IMR-90 (cell line): ENCODE measurements around the gene IGF1R. TPM values are rescaled to one million over a fixed set of nuclear protein-coding genes. Genes with fewer than 3 reads are reported as not detected.

Source experiments
- ATAC-seq: fragments of 200-7000 bp; cut with Tn5 transposase; 2 replicates; pipeline ENCODE4 v1.9.1; 2020; ENCODE audit warnings: low read depth, mild to moderate bottlenecking, moderate library complexity
- BruUV-seq: library from RNA; stranded (reverse); fragments of 400-500 nt; replicated peaks from 2 replicates; lab custom pipeline; 2021; lab: Mats Ljungman, UMichigan
- CTCF ChIA-PET: fragments of 300-600 bp; formaldehyde crosslinking; extraction: SDS; loops from one replicate; lab custom pipeline; 2021; ENCODE audit warnings: antibody characterized with exemption; lab: Yijun Ruan, JAX
- POLR2A ChIA-PET: fragments of 300-600 bp; sonication (Branson Sonifier 250); formaldehyde crosslinking; loops from one replicate; lab custom pipeline; 2022; ENCODE audit warnings: antibody characterized with exemption; ENCODE audit not compliant: unreplicated experiment; lab: Charles Lee
- DNase-seq: peaks from one replicate; pipeline ENCODE4 v3.0.0; 2013
- H2AFZ ChIP-seq: replicated peaks from 2 replicates; pipeline ENCODE3; 2013; ENCODE audit warnings: low read length, mild to moderate bottlenecking; ENCODE audit not compliant: poor library complexity
- H2AK5ac ChIP-seq: 2 replicates; pipeline ENCODE4 v1.6.1; 2013; ENCODE audit warnings: low read depth, low read length, inconsistent platforms
- H2AK9ac ChIP-seq: replicated peaks from 2 replicates; pipeline ENCODE3; 2013; ENCODE audit warnings: mild to moderate bottlenecking, low read depth, low read length, moderate library complexity; ENCODE audit not compliant: poor library complexity
- H2BK120ac ChIP-seq: 2 replicates; pipeline ENCODE4 v1.6.1; 2013; ENCODE audit warnings: low read depth, low read length, inconsistent platforms
- H2BK15ac ChIP-seq: 3 replicates; pipeline ENCODE4 v1.6.1; 2013; ENCODE audit warnings: low read depth, low read length, inconsistent platforms
- H2BK20ac ChIP-seq: 2 replicates; pipeline ENCODE4 v1.6.1; 2013; ENCODE audit warnings: low read depth, mild to moderate bottlenecking, inconsistent platforms, low read length, moderate library complexity
- H2BK5ac ChIP-seq: 2 replicates; pipeline ENCODE4 v1.6.1; 2013; ENCODE audit warnings: mild to moderate bottlenecking, low read depth, low read length, inconsistent platforms; ENCODE audit not compliant: poor library complexity, severe bottlenecking
- H3K14ac ChIP-seq: replicated peaks from 2 replicates; pipeline ENCODE4 v1.6.1; 2013; ENCODE audit warnings: low read depth, low read length, inconsistent platforms
- H3K18ac ChIP-seq: 2 replicates; pipeline ENCODE4 v1.6.1; 2013; ENCODE audit warnings: low read depth, low read length, control low read depth
- H3K23ac ChIP-seq: 2 replicates; pipeline ENCODE4 v1.6.1; 2013; ENCODE audit warnings: low read depth, low read length, inconsistent platforms
- H3K27ac ChIP-seq: 2 replicates; pipeline ENCODE4 v1.5.1; 2013; ENCODE audit warnings: mild to moderate bottlenecking, control low read depth, low read length; ENCODE audit not compliant: insufficient read depth
- H3K27me3 ChIP-seq: 2 replicates; pipeline ENCODE4 v1.6.1; 2013; ENCODE audit warnings: low read length; ENCODE audit not compliant: control insufficient read depth, insufficient read depth
- H3K36me3 ChIP-seq: 2 replicates; pipeline ENCODE4 v1.6.1; 2013; ENCODE audit warnings: low read length, mixed read lengths; ENCODE audit not compliant: control insufficient read depth, insufficient read depth
- H3K4ac ChIP-seq: 2 replicates; pipeline ENCODE4 v1.6.1; 2013; ENCODE audit warnings: low read depth, low read length, inconsistent platforms
- H3K4me1 ChIP-seq: 2 replicates; pipeline ENCODE4 v1.6.1; 2013; ENCODE audit warnings: low read length, mixed read lengths; ENCODE audit not compliant: control insufficient read depth, insufficient read depth
- H3K4me2 ChIP-seq: 2 replicates; pipeline ENCODE4 v1.6.1; 2013; ENCODE audit warnings: low read depth, mild to moderate bottlenecking, control low read depth, low read length, moderate library complexity
- H3K4me3 ChIP-seq: 2 replicates; pipeline ENCODE4 v1.5.1; 2013; ENCODE audit warnings: low read depth, mild to moderate bottlenecking, control low read depth, low read length, moderate library complexity; ENCODE audit not compliant: insufficient read depth
- H3K56ac ChIP-seq: 2 replicates; pipeline ENCODE4 v1.6.1; 2013; ENCODE audit warnings: low read length, inconsistent platforms; ENCODE audit not compliant: insufficient read depth; ENCODE audit errors: extremely low read depth
- H3K79me1 ChIP-seq, 2 experiments: 2 replicates each; pipeline ENCODE4 v1.6.1; 2013; ENCODE audit warnings: low read length in 2 of 2, inconsistent platforms in 1 of 2, low read depth in 1 of 2
- H3K9ac ChIP-seq: 2 replicates; pipeline ENCODE4 v1.6.1; 2013; ENCODE audit warnings: low read depth, low read length, control low read depth
- H3K9me1 ChIP-seq: 2 replicates; pipeline ENCODE4 v1.6.1; 2013; ENCODE audit warnings: low read length, inconsistent platforms; ENCODE audit not compliant: insufficient read depth
- H3K9me3 ChIP-seq: 2 replicates; pipeline ENCODE4 v1.6.1; 2013; ENCODE audit warnings: low read length; ENCODE audit not compliant: control insufficient read depth, insufficient read depth
- H4K20me1 ChIP-seq: 2 replicates; pipeline ENCODE4 v1.6.1; 2013; ENCODE audit warnings: low read length, inconsistent platforms; ENCODE audit not compliant: insufficient read depth
- H4K5ac ChIP-seq: 2 replicates; pipeline ENCODE4 v1.6.1; 2013; ENCODE audit warnings: mild to moderate bottlenecking, low read depth, low read length, control low read depth
- H4K8ac ChIP-seq, 2 experiments: 2 replicates each; pipeline ENCODE4 v1.6.1; 2013; ENCODE audit warnings: low read depth in 2 of 2, low read length in 2 of 2, control low read depth in 1 of 2, inconsistent platforms in 1 of 2
- H4K91ac ChIP-seq: 2 replicates; pipeline ENCODE4 v1.6.1; 2013; ENCODE audit warnings: low read depth, low read length, inconsistent platforms; ENCODE audit not compliant: insufficient read depth
- BHLHE40 ChIP-seq: fragments of 150-350 bp; IDR thresholded peaks from 2 replicates; pipeline ENCODE4 v1.6.1; 2016; ENCODE audit warnings: mild to moderate bottlenecking, low read depth, low read length
- CEBPB ChIP-seq: IDR thresholded peaks from 2 replicates; pipeline ENCODE4 v1.6.1; 2012; ENCODE audit warnings: low read depth, low read length, improper control_type of control experiment
- CHD1 ChIP-seq: IDR thresholded peaks from 2 replicates; pipeline ENCODE4 v1.6.1; 2012; ENCODE audit warnings: low read depth, low read length, improper control_type of control experiment
- CTCF ChIP-seq: conservative IDR thresholded peaks from 2 replicates; pipeline ENCODE4 v1.5.1; 2012; ENCODE audit warnings: mild to moderate bottlenecking, low read depth, low read length, improper control_type of control experiment
- ELK1 ChIP-seq: fragments of 150-350 bp; IDR thresholded peaks from 2 replicates; pipeline ENCODE4 v1.6.1; 2016; ENCODE audit warnings: low read depth, mild to moderate bottlenecking, low read length, moderate library complexity, borderline replicate concordance
- FOS ChIP-seq: fragments of 150-350 bp; IDR thresholded peaks from 2 replicates; pipeline ENCODE4 v1.6.1; 2016; ENCODE audit warnings: low read depth, low read length
- MAFK ChIP-seq: IDR thresholded peaks from 2 replicates; pipeline ENCODE4 v1.6.1; 2012; ENCODE audit warnings: low read depth, low read length, improper control_type of control experiment
- MAZ ChIP-seq: IDR thresholded peaks from 2 replicates; pipeline ENCODE4 v1.6.1; 2012; ENCODE audit warnings: low read depth, mild to moderate bottlenecking, low read length, improper control_type of control experiment, moderate library complexity, borderline replicate concordance
- MXI1 ChIP-seq: IDR thresholded peaks from 2 replicates; pipeline ENCODE4 v1.6.1; 2012; ENCODE audit warnings: low read depth, mild to moderate bottlenecking, low read length, moderate library complexity, borderline replicate concordance
- NFE2L2 ChIP-seq: fragments of 150-350 bp; IDR thresholded peaks from 2 replicates; pipeline ENCODE4 v1.6.1; 2016; ENCODE audit warnings: low read depth, mild to moderate bottlenecking, low read length
- POLR2A ChIP-seq: IDR thresholded peaks from 2 replicates; pipeline ENCODE4 v1.6.1; 2012; ENCODE audit warnings: mild to moderate bottlenecking, low read depth, low read length
- RAD21 ChIP-seq: IDR thresholded peaks from 2 replicates; pipeline ENCODE4 v1.6.1; 2012; ENCODE audit warnings: low read length, improper control_type of control experiment
- RCOR1 ChIP-seq: IDR thresholded peaks from 2 replicates; pipeline ENCODE4 v1.6.1; 2012; ENCODE audit warnings: mild to moderate bottlenecking, low read length, improper control_type of control experiment; ENCODE audit not compliant: insufficient replicate concordance
- RFX5 ChIP-seq: IDR thresholded peaks from 2 replicates; pipeline ENCODE4 v1.8.0; 2012; ENCODE audit warnings: low read depth, mild to moderate bottlenecking, low read length, moderate library complexity
- SMC3 ChIP-seq: fragments of 150-350 bp; IDR thresholded peaks from 2 replicates; pipeline ENCODE4 v1.6.1; 2016; ENCODE audit warnings: low read depth, mild to moderate bottlenecking, antibody characterized with exemption, low read length, moderate library complexity
- USF2 ChIP-seq: fragments of 150-350 bp; IDR thresholded peaks from 2 replicates; pipeline ENCODE4 v1.6.1; 2017; ENCODE audit warnings: mild to moderate bottlenecking, antibody characterized with exemption, low read length, low read depth
- WGBS, 2 experiments: methylation state at CpG; one replicate each; pipeline versions ENCODE4 v1.1.5 to v1.1.7; 2013; ENCODE audit warnings: missing lambda C conversion rate in 2 of 2; ENCODE audit not compliant: insufficient read length in 1 of 2; ENCODE audit errors: extremely low coverage in 2 of 2; 5-methylcytosine and 5-hydroxymethylcytosine counted together
- dilution Hi-C: fragments of 300-500 bp; cut with HindIII; formaldehyde crosslinking; loops from one replicate; pipeline ENCODE4 v1.14.3; 2018; ENCODE audit warnings: low sequenced_read_pairs; ENCODE audit not compliant: unreplicated experiment
- in situ Hi-C: fragments of 300-500 bp; cut with MboI; formaldehyde crosslinking; loops from 3 replicates; pipeline ENCODE4 v1.14.3; 2019; ENCODE audit warnings: low sequenced_read_pairs, inconsistent platforms, mixed read lengths
- intact Hi-C: fragments of 100-400 bp; cut with micrococcal nuclease; formaldehyde crosslinking; loops from 2 replicates; pipeline ENCODE4 v1.10.0; 2022
- polyA plus RNA-seq, 3 experiments: library from polyadenylated mRNA; depleted of rRNA; stranded (reverse); fragments of >200 nt; gene quantifications; 2 replicates each; pipeline ENCODE4 v1.2.3, GENCODE V29; 2012; ENCODE audit warnings: low replicate concordance in 1 of 3
- total RNA-seq: library from RNA; depleted of rRNA; stranded (reverse); fragments of >200 nt; gene quantifications from 2 replicates; pipeline ENCODE4 v1.2.3, GENCODE V29; 2012

The IGF1R gene
- total and polyA plus RNA-seq, 2 of the 4 experiments (the other 2 are of a cell fraction): 24.0 to 24.9 TPM

- in situ Hi-C loops (no loop called here), dilution Hi-C loops (loop anchor here (25.0 kb wide), 1 partner anchor 119 kb away; no protein-coding TSS in a partner anchor), intact Hi-C loops (loop anchor here (5.0 kb wide), 1 partner anchor 114 kb away; no protein-coding TSS in a partner anchor)
- DNase-seq (no peak), ATAC-seq (peak; percentile 16)
- POLR2A ChIA-PET: no interaction called here
- H3K56ac ChIP-seq: no peak overlapping the region
- peak overlapping the region; percentile 55 for H2AK9ac ChIP-seq
- H4K91ac ChIP-seq: peak overlapping the region; percentile 60; the same call in 1 of the 2 replicates
- H4K5ac ChIP-seq: no peak overlapping the region
- CTCF ChIA-PET: no interaction called here
- peak overlapping the region; percentile 24 for H3K27ac ChIP-seq
- peak overlapping the region; percentile 44 for H3K23ac ChIP-seq
- H3K9me3 ChIP-seq: no peaks in the 10 kb centered on the region
- peaks cover 12% of the 10 kb centered on the region; the same call in 1 of the 2 replicates for H4K20me1 ChIP-seq
- H2BK5ac ChIP-seq: peak overlapping the region; percentile 40
- peaks cover 26% of the 10 kb centered on the region for H3K9me1 ChIP-seq
- H3K79me1 ChIP-seq: peaks cover 12 to 54% of the 10 kb centered on the region in 2 experiments; a peak in 3 of 4 replicates
- no peak overlapping the region; the same call in 1 of the 2 replicates for H3K9ac ChIP-seq
- WGBS, 2 experiments: no CpG with 5 or more reads among the region's 5 CpGs
- peak overlapping the region; percentile 52 for H2BK120ac ChIP-seq
- H4K8ac ChIP-seq: peak overlapping the region in 1 of 2 experiments; percentile 55; a peak in 1 of 4 replicates
- H3K4me2 ChIP-seq: peak overlapping the region; percentile 16; the same call in 1 of the 2 replicates
- H2BK20ac ChIP-seq: peak overlapping the region; percentile 44
- peak overlapping the region; percentile 69 for H3K14ac ChIP-seq
- H2AFZ ChIP-seq: no peak overlapping the region
- peak overlapping the region; percentile 70 for H3K4ac ChIP-seq
- H3K36me3 ChIP-seq: peaks cover 53% of the 10 kb centered on the region
- peak overlapping the region; percentile 26; the same call in 1 of the 3 replicates for H2BK15ac ChIP-seq
- H3K4me1 ChIP-seq: peaks cover 17% of the 10 kb centered on the region
- H3K18ac ChIP-seq: no peak overlapping the region
- H3K27me3 ChIP-seq: no peaks in the 10 kb centered on the region
- no peak for TF ChIP-seq BHLHE40
- TF ChIP-seq RFX5: no peak
- no peak for TF ChIP-seq ELK1
- no peak for TF ChIP-seq NFE2L2
- TF ChIP-seq FOS: no peak
- TF ChIP-seq USF2: no peak
- TF ChIP-seq CHD1: no peak
- TF ChIP-seq RCOR1: no peak
- TF ChIP-seq MAZ: no peak
- TF ChIP-seq MAFK: no peak
- no peak for TF ChIP-seq CEBPB
- no peak for TF ChIP-seq SMC3
- no peak for TF ChIP-seq RAD21
- TF ChIP-seq POLR2A: no peak
- no peak for TF ChIP-seq MXI1
- TF ChIP-seq CTCF: no peak
- no peak overlapping the region for H3K4me3 ChIP-seq
- H2AK5ac ChIP-seq: peak overlapping the region; percentile 62; the same call in 1 of the 2 replicates
- BruUV-seq: no TSS peak
Observed at GRCh38 chr15:98943051-98943508, 294.7 kb downstream of the IGF1R start.
